ENCODE measurements around the gene STUM. TPM values are rescaled to one million over a fixed set of nuclear protein-coding genes. Genes with fewer than 3 reads are reported as not detected.
"Not testable (repeated sequence)": the region's sequence is repeated elsewhere in the genome, so short reads cannot be mapped to it uniquely, and the experiment has no call there.

The STUM gene
- polyA plus RNA-seq, 1 experiment: not detected

DNA sequence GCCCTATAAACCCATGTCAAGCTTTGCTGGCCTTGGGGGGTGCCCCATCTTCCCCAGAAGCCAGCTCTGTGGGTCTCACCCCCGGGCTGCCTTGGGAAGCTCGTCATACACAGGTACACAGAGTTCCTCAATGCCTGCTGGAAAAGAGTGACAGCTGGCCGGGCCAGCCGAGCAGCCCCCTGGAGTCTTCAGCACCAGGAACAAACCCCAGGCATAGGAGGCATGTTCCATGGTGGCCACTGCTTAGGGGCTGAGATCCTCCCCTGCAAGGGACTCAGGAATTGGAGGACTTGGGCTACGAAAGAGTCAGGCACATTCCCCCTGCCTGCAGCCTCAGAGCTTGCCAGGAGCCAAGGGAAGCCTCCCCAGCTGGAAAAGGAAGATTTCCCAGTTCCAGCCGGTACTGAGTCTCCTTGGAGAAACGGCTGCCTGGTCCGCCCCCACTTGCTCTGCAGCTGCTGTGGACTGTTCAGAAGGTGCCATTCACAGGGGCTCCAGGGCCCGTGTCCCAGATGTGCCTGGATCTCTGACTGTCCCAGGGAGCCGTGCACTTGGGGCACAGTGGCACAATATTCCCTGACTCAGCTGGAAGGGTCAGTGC is 89.5 kb downstream of the STUM start:
- no peak for TF ChIP-seq CTCF (IDR thresholded peaks at IDR 0.05; ENCODE audit: insufficient read depth, low read depth, low read length)
- CTCF ChIA-PET: interaction anchor here (0.7 to 2.5 kb wide), 19 partner anchors 9 to 225 kb away, joined by 3 to 14 read pairs (median 4); partner anchors contain the start of gene STUM
- no peak for DNase-seq (ENCODE audit: low read depth)
- no peak overlapping the region for H3K4me3 ChIP-seq (ENCODE audit: low read depth, low read length)
- POLR2A ChIA-PET: no interaction called here
- no peaks in the 10 kb centered on the region for H3K27me3 ChIP-seq (ENCODE audit: control insufficient read depth, insufficient read depth, low read length)
- H3K36me3 ChIP-seq (ENCODE audit: control insufficient read depth, insufficient read depth, low read length): no peaks in the 10 kb centered on the region; the same call in 1 of the 2 replicates

DNA sequence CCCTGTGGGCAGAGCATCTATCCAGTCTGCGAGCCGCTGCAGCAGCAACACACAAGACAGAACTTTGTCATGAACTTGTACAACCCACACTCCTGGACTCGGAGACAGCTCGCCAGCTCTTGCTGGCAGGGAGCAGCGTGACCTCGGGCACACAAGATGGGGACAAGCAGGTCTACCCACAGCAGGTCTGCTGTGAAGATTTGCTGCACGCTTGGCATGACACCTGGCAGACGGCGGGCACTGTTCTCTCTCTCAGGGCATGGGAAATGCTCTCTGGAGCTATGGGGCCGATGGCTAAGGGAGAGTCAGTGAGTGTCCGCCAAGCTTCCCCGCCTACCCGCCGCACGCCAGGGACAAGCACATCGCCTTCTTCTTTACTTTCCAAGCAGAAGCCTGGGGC is 90.0 kb downstream of the STUM start:
- no peaks in the 10 kb centered on the region for H3K27me3 ChIP-seq (ENCODE audit: control insufficient read depth, insufficient read depth, low read length)
- H3K4me3 ChIP-seq (ENCODE audit: low read depth, low read length): no peak overlapping the region
- CTCF ChIA-PET: interaction anchor here (0.8 to 2.5 kb wide), 11 partner anchors 9 to 190 kb away, joined by 3 to 12 read pairs (median 4); partner anchors contain the start of gene STUM
- TF ChIP-seq CTCF (IDR thresholded peaks at IDR 0.05; ENCODE audit: insufficient read depth, low read depth, low read length): no peak
- H3K36me3 ChIP-seq (ENCODE audit: control insufficient read depth, insufficient read depth, low read length): no peaks in the 10 kb centered on the region; the same call in 1 of the 2 replicates
- POLR2A ChIA-PET: no interaction called here
- no peak for DNase-seq (ENCODE audit: low read depth)

- H3K27me3 ChIP-seq (ENCODE audit: control insufficient read depth, insufficient read depth, low read length); POLR2A ChIA-PET; H3K4me3 ChIP-seq (ENCODE audit: low read depth, low read length); H3K36me3 ChIP-seq (ENCODE audit: control insufficient read depth, insufficient read depth, low read length); DNase-seq (ENCODE audit: low read depth): not testable (repeated sequence)
- CTCF ChIA-PET: interaction anchor here (1.5 to 2.3 kb wide), 3 partner anchors 28 to 189 kb away, joined by 3 to 10 read pairs (median 9); no protein-coding TSS in a partner anchor
Measured at GRCh38 chr1:226639206-226639605, 90.6 kb downstream of the STUM start.

- ChIA-PET POLR2A (no interaction called here), CTCF (interaction anchor here (0.7 to 3.1 kb wide), 3 partner anchors 13 to 188 kb away, joined by 3 to 16 read pairs (median 3); no protein-coding TSS in a partner anchor)
- TF ChIP-seq CTCF (IDR thresholded peaks at IDR 0.05; ENCODE audit: insufficient read depth, low read depth, low read length): no peak
- no peaks in the 10 kb centered on the region; the same call in 1 of the 2 replicates for H3K36me3 ChIP-seq (ENCODE audit: control insufficient read depth, insufficient read depth, low read length)
- H3K4me3 ChIP-seq (ENCODE audit: low read depth, low read length): no peak overlapping the region
- no peaks in the 10 kb centered on the region for H3K27me3 ChIP-seq (ENCODE audit: control insufficient read depth, insufficient read depth, low read length)
- DNase-seq (ENCODE audit: low read depth): no peak
Measured at GRCh38 chr1:226639631-226640061, 91.1 kb downstream of the STUM start.

GRCh38 chr1:226640321-226641136 is 92.0 kb downstream of the STUM start:
- Histone ChIP-seq H3K36me3 (ENCODE audit: control insufficient read depth, insufficient read depth, low read length) (no peaks in the 10 kb centered on the region; the same call in 1 of the 2 replicates), H3K4me3 (ENCODE audit: low read depth, low read length) (no peak overlapping the region), H3K27me3 (ENCODE audit: control insufficient read depth, insufficient read depth, low read length) (no peaks in the 10 kb centered on the region)
- ChIA-PET CTCF (interaction anchor here (0.7 to 3.1 kb wide), 7 partner anchors 12 to 201 kb away, joined by 3 to 16 read pairs (median 3); no protein-coding TSS in a partner anchor), POLR2A (interaction anchor here (1.1 kb wide), 1 partner anchor 9 kb away, joined by 4 read pairs; no protein-coding TSS in a partner anchor)
- TF ChIP-seq CTCF (IDR thresholded peaks at IDR 0.05; ENCODE audit: insufficient read depth, low read depth, low read length): no peak
- DNase-seq (ENCODE audit: low read depth): no peak

Measured in BJ (cell line).